OCI-LY7 (cell line): Measurements from ENCODE around the gene USP21. TPM values are rescaled to one million over a fixed set of nuclear protein-coding genes. Genes with fewer than 3 reads are reported as not detected.

Source experiments
- BruUV-seq: library from RNA; stranded (reverse); fragments of 400-500 nt; replicated peaks from 2 replicates; lab custom pipeline; 2021; lab: Mats Ljungman, UMichigan
- CTCF ChIA-PET: fragments of 300-600 bp; sonication (Branson Sonifier 250); formaldehyde crosslinking; loops from one replicate; lab custom pipeline; 2022; ENCODE audit warnings: antibody characterized with exemption; ENCODE audit not compliant: unreplicated experiment; lab: Charles Lee
- POLR2A ChIA-PET: fragments of 300-600 bp; sonication (Branson Sonifier 250); formaldehyde crosslinking; loops from one replicate; lab custom pipeline; 2022; ENCODE audit warnings: antibody characterized with exemption; lab: Charles Lee
- DNase-seq: peaks from one replicate; pipeline ENCODE4 v3.0.0-alpha.2; 2015; ENCODE audit warnings: low spot score
- H2AFZ ChIP-seq: fragments of 200-600 bp; sonication (generic), shearing (Covaris generic); 2 replicates; pipeline ENCODE4 v1.6.1; 2014; ENCODE audit warnings: mild to moderate bottlenecking, antibody characterized with exemption, low read length, moderate library complexity
- H3K27ac ChIP-seq: fragments of 200-600 bp; sonication (generic); 2 replicates; pipeline ENCODE4 v1.5.1; 2014; ENCODE audit warnings: mixed run types, low read depth, mild to moderate bottlenecking, moderate library complexity, low read length, inconsistent platforms; ENCODE audit not compliant: poor library complexity, severe bottlenecking
- H3K36me3 ChIP-seq: fragments of 200-600 bp; sonication (generic); 2 replicates; pipeline ENCODE4 v1.6.1; 2014; ENCODE audit warnings: mild to moderate bottlenecking, antibody characterized with exemption, low read length, moderate library complexity, mixed read lengths; ENCODE audit not compliant: insufficient read depth
- H3K4me1 ChIP-seq: fragments of 200-600 bp; sonication (generic); 2 replicates; pipeline ENCODE4 v1.5.1; 2014; ENCODE audit warnings: mild to moderate bottlenecking, low read length; ENCODE audit not compliant: insufficient read depth, poor library complexity, severe bottlenecking
- H3K4me2 ChIP-seq: fragments of 200-600 bp; sonication (generic); 2 replicates; pipeline ENCODE4 v1.6.1; 2014; ENCODE audit warnings: mild to moderate bottlenecking, low read length
- H3K4me3 ChIP-seq: fragments of 200-600 bp; sonication (generic); 2 replicates; pipeline ENCODE4 v1.5.1; 2014; ENCODE audit warnings: mild to moderate bottlenecking, low read depth, low read length; ENCODE audit not compliant: poor library complexity, severe bottlenecking
- H3K79me2 ChIP-seq: fragments of 200-600 bp; sonication (generic); 2 replicates; pipeline ENCODE4 v1.6.1; 2016; ENCODE audit warnings: low read depth, mild to moderate bottlenecking, low read length, moderate library complexity, mixed read lengths; ENCODE audit not compliant: insufficient read depth
- H3K9me2 ChIP-seq: fragments of 200-600 bp; sonication (generic); 2 replicates; pipeline ENCODE4 v1.6.1; 2016; ENCODE audit warnings: mild to moderate bottlenecking, low read length, mixed read lengths; ENCODE audit not compliant: insufficient read depth
- H3K9me3 ChIP-seq: fragments of 200-600 bp; sonication (generic); 2 replicates; pipeline ENCODE4 v1.6.1; 2014; ENCODE audit warnings: mild to moderate bottlenecking, mixed run types, low read length, mixed read lengths
- H4K20me1 ChIP-seq: fragments of 200-600 bp; sonication (generic); 2 replicates; pipeline ENCODE4 v1.6.1; 2014; ENCODE audit warnings: mild to moderate bottlenecking, antibody characterized with exemption, low read length, moderate library complexity, mixed read lengths; ENCODE audit not compliant: insufficient read depth
- EZH2phosphoT487 ChIP-seq: fragments of 200-600 bp; sonication (generic); IDR thresholded peaks from 2 replicates; pipeline ENCODE4 v1.6.1; 2018; ENCODE audit warnings: low read depth, borderline replicate concordance, mild to moderate bottlenecking, mixed run types, antibody characterized with exemption, low read length, moderate library complexity, mixed read lengths
- intact Hi-C: fragments of 100-400 bp; cut with micrococcal nuclease; formaldehyde crosslinking; loops from one replicate; pipeline ENCODE4 v1.10.0; 2022; ENCODE audit not compliant: unreplicated experiment
- total RNA-seq, 2 experiments: library from RNA; depleted of rRNA in 1 of 2; stranded (reverse); fragments of >200 nt in 1 of 2; shearing (Covaris generic) in 1 of 2; gene quantifications; 2 replicates each; pipeline ENCODE4 v1.2.3, GENCODE V29; 2014 to 2022
- TF ChIP-seq, protein P1 (sequence below): fragments of 200-600 bp; sonication (generic); conservative IDR thresholded peaks from 2 replicates; pipeline ENCODE4 v1.5.1; 2014; ENCODE audit warnings: mild to moderate bottlenecking, antibody characterized with exemption, low read length, moderate library complexity, mixed read lengths

USP21 gene
- total RNA-seq, 2 experiments from 2014 or later: 18.4 to 29.5 TPM

DNA sequence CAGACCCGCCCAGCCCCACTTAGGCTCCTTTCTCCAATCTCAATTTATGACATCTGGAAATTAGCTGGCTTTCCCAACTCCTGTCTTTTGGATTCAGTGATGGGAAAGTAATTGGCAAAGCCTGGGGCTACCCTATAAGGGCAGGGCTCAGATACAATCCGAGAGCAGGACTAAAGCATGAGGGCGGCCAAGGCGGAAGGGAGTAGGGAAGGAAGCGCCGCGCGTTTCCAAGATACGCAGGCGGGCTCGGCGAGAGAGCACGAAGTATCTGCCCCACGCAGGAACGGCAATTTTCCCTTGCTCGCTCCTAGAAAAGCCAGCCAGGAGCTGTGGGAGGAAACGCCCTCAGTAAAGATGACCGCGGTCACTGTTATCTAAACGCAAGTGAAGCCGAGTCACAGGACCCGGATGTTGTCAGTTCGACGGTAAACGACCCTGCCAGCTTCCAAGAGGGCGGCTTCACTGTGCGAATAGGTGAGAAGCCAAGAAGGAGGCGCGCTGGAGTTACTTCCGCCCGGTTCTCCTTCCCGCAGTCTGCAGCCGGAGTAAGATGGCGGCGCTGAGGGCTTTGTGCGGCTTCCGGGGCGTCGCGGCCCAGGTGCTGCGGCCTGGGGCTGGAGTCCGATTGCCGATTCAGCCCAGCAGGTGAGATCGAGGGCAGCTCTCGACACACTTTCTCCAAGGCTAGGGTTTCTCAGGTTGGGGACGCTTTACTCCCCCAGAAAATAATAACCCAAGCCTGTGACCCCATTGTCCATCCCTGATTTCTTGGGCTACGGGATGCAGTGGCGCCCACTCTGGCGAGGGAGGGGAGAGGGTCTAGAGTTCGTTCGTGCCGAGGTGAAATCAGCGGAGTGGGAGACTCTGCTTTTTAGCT is 42.8 kb downstream of the USP21 start, which contains the start of gene NDUFS2:
Gene NDUFS2, plus strand, starts transcription at position 532 of the 877 bp plus-strand sequence. Its CDS starts 19 bp downstream, at position 551.
- POLR2A ChIA-PET: interaction anchor here (0.6 to 2.8 kb wide), 13 partner anchors 9 to 1547 kb away, joined by 3 to 22 read pairs (median 3); partner anchors contain the start of genes FCER1G and TOMM40L
- DNase-seq: peak; percentile 99
- Histone ChIP-seq H3K9me3 (no peaks in the 10 kb centered on the region), H4K20me1 (no peaks in the 10 kb centered on the region), H3K4me1 (peaks cover 35% of the 10 kb centered on the region), H3K36me3 (peaks cover 23% of the 10 kb centered on the region), H2AFZ (peak within 1 kb of the TSS; percentile 94), H3K4me3 (peak within 1 kb of the TSS; percentile 75), H3K4me2 (peak within 1 kb of the TSS; percentile 64), H3K9me2 (no peaks in the 10 kb centered on the region), H3K79me2 (peaks cover 4% of the 10 kb centered on the region; the same call in 1 of the 2 replicates), H3K27ac (peak within 1 kb of the TSS; percentile 57)
- TF ChIP-seq, protein P1, sequence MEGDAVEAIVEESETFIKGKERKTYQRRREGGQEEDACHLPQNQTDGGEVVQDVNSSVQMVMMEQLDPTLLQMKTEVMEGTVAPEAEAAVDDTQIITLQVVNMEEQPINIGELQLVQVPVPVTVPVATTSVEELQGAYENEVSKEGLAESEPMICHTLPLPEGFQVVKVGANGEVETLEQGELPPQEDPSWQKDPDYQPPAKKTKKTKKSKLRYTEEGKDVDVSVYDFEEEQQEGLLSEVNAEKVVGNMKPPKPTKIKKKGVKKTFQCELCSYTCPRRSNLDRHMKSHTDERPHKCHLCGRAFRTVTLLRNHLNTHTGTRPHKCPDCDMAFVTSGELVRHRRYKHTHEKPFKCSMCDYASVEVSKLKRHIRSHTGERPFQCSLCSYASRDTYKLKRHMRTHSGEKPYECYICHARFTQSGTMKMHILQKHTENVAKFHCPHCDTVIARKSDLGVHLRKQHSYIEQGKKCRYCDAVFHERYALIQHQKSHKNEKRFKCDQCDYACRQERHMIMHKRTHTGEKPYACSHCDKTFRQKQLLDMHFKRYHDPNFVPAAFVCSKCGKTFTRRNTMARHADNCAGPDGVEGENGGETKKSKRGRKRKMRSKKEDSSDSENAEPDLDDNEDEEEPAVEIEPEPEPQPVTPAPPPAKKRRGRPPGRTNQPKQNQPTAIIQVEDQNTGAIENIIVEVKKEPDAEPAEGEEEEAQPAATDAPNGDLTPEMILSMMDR: peak; percentile 79
- TF ChIP-seq EZH2phosphoT487: no peak
- intact Hi-C loops: no loop called here
- CTCF ChIA-PET: interaction anchor here (1.0 to 2.4 kb wide), 7 partner anchors 9 to 180 kb away, joined by 3 to 12 read pairs (median 6); partner anchors contain the start of gene TOMM40L
- no TSS peak for BruUV-seq

DNA sequence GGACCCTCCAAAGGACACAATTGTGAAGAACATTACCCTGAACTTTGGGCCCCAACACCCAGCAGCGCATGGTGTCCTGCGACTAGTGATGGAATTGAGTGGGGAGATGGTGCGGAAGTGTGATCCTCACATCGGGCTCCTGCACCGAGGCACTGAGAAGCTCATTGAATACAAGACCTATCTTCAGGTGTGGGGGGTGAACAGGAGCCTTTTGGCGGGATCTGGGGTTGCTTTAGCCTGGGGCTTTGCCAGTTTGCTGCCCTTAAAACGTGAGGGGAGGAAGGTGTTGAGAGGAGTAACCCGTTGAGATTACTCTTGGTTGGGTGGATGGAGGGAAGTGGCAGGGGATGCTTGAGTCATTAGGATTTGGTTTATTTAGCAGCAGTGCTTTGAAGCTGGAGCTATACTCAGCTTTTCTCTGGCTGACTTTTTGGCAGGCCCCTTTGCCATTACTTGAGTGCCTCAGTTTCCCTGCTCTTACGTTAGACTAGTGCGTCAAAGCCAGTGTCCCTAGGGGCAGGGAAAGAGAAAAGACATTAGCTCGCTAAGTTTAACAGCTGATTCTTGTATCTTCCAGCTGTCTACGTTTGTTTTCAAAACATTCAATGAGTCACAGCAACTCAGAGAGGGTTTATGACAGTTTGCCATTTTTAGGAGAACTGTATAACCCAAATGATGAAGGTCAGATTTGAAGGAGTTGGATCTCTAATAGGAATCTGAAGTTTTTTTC is 47.3 kb downstream of the USP21 start:
- Histone ChIP-seq H3K4me2 (no peak overlapping the region), H3K4me3 (no peak overlapping the region), H3K4me1 (peaks cover 31% of the 10 kb centered on the region), H2AFZ (no peak overlapping the region), H4K20me1 (no peaks in the 10 kb centered on the region), H3K9me2 (no peaks in the 10 kb centered on the region), H3K27ac (no peak overlapping the region), H3K79me2 (peaks cover 4% of the 10 kb centered on the region; the same call in 1 of the 2 replicates), H3K36me3 (peaks cover 60% of the 10 kb centered on the region), H3K9me3 (no peaks in the 10 kb centered on the region)
- no peak for DNase-seq
- ChIA-PET CTCF (no interaction called here), POLR2A (interaction anchor here (0.7 to 1.7 kb wide), 5 partner anchors 10 to 99 kb away, joined by 3 to 8 read pairs (median 4); partner anchors contain the start of gene TOMM40L)
- intact Hi-C loops: no loop called here
- TF ChIP-seq, protein P1: no peak
- no peak for TF ChIP-seq EZH2phosphoT487
- BruUV-seq: no TSS peak
